Endometrial microvascular endothelial cells (primary cell): ENCODE measurements around the gene TLDC2. TPM values are rescaled to one million over a fixed set of nuclear protein-coding genes. Genes with fewer than 3 reads are reported as not detected.

Experiments used
- in situ Hi-C: cut with HindIII; loops from 2 replicates; pipeline ENCODE4 v1.10.0; 2017; ENCODE audit warnings: low sequenced_read_pairs, low pct_unique_long_range_greater_than_20kb; ENCODE audit errors: inconsistent ontology term
- total RNA-seq: library from RNA; depleted of rRNA; stranded (reverse); fragments of >200 nt; gene quantifications from one replicate; pipeline ENCODE4 v1.2.3, GENCODE V29; 2015; ENCODE audit errors: inconsistent ontology term

The TLDC2 gene
- total RNA-seq, 1 donor from 2014 or later, result not detected

- in situ Hi-C loops, result no loop called here
Observed at GRCh38 chr20:36848677-36849076, 27.3 kb upstream of the TLDC2 start.

- in situ Hi-C loops, result loop anchor here (25.0 kb wide), 1 partner anchor 87 kb away; the partner anchor contains the start of gene DSN1
Observed at GRCh38 chr20:36849333-36850065, 26.4 kb upstream of the TLDC2 start.

- in situ Hi-C loops, result loop anchor here (25.0 kb wide), 1 partner anchor 88 kb away; the partner anchor contains the start of gene DSN1
Observed at GRCh38 chr20:36850759-36851158, 25.2 kb upstream of the TLDC2 start.

- in situ Hi-C loops, result loop anchor here (25.0 kb wide), 1 partner anchor 89 kb away; the partner anchor contains the start of gene DSN1
Observed at GRCh38 chr20:36851490-36851889, 24.4 kb upstream of the TLDC2 start.

- in situ Hi-C loops, result loop anchor here (25.0 kb wide), 1 partner anchor 90 kb away; the partner anchor contains the start of gene DSN1
Observed at GRCh38 chr20:36852187-36852586, 23.8 kb upstream of the TLDC2 start.

GRCh38 chr20:36854348-36855240, 21.3 kb upstream of the TLDC2 start:
- in situ Hi-C loops, result loop anchor here (25.0 kb wide), 1 partner anchor 92 kb away; the partner anchor contains the start of gene DSN1

GRCh38 chr20:36855241-36855657, 20.7 kb upstream of the TLDC2 start:
- in situ Hi-C loops, result loop anchor here (25.0 kb wide), 1 partner anchor 93 kb away; the partner anchor contains the start of gene DSN1

GRCh38 chr20:36856195-36856594, 19.7 kb upstream of the TLDC2 start:
- in situ Hi-C loops, result loop anchor here (25.0 kb wide), 1 partner anchor 94 kb away; the partner anchor contains the start of gene DSN1

GRCh38 chr20:36856691-36857635, 19.0 kb upstream of the TLDC2 start:
- in situ Hi-C loops, result loop anchor here (25.0 kb wide), 1 partner anchor 95 kb away; the partner anchor contains the start of gene DSN1

- in situ Hi-C loops, result loop anchor here (25.0 kb wide), 1 partner anchor 97 kb away; the partner anchor contains the start of gene DSN1
Observed at GRCh38 chr20:36859282-36859555, 16.7 kb upstream of the TLDC2 start.

- in situ Hi-C loops, result loop anchor here (25.0 kb wide), 1 partner anchor 98 kb away; the partner anchor contains the start of gene DSN1
Observed at GRCh38 chr20:36859700-36860330, 16.1 kb upstream of the TLDC2 start.

- in situ Hi-C loops, result loop anchor here (25.0 kb wide), 1 partner anchor 98 kb away; the partner anchor contains the start of gene DSN1
Observed at GRCh38 chr20:36860339-36860738, 15.6 kb upstream of the TLDC2 start.

GRCh38 chr20:36860811-36861624, 14.9 kb upstream of the TLDC2 start:
- in situ Hi-C loops, result loop anchor here (25.0 kb wide), 1 partner anchor 99 kb away; the partner anchor contains the start of gene DSN1

- in situ Hi-C loops, result loop anchor here (25.0 kb wide), 1 partner anchor 99 kb away; the partner anchor contains the start of gene DSN1
Observed at GRCh38 chr20:36861625-36861874, 14.4 kb upstream of the TLDC2 start.

GRCh38 chr20:36861875-36862801, 13.8 kb upstream of the TLDC2 start:
- in situ Hi-C loops, result loop anchor here (25.0 kb wide), 1 partner anchor 100 kb away; the partner anchor contains the start of gene DSN1
